ENCODE results near the gene STX3.

STX3 gene

DNA sequence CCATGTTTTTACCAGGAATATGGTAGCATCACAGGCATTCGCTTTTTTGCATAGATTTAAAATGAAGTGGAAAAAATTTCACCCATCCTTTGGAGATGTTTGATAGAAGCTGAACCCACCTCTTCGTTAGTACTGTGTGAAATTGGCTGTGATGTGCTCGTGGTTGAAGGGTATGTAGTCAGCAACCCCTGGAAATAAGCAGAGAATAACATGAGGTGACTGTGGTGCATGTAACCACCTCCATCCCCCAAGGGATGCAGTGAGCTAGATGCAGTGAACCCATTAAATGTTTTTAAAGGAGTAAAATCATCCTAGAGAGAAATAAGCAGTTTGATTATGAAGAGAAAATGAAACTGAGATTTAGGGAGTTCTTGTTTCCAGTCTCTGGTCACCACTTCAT is 74.2 kb downstream of the STX3 start:
- TF ChIP-seq, protein P1, sequence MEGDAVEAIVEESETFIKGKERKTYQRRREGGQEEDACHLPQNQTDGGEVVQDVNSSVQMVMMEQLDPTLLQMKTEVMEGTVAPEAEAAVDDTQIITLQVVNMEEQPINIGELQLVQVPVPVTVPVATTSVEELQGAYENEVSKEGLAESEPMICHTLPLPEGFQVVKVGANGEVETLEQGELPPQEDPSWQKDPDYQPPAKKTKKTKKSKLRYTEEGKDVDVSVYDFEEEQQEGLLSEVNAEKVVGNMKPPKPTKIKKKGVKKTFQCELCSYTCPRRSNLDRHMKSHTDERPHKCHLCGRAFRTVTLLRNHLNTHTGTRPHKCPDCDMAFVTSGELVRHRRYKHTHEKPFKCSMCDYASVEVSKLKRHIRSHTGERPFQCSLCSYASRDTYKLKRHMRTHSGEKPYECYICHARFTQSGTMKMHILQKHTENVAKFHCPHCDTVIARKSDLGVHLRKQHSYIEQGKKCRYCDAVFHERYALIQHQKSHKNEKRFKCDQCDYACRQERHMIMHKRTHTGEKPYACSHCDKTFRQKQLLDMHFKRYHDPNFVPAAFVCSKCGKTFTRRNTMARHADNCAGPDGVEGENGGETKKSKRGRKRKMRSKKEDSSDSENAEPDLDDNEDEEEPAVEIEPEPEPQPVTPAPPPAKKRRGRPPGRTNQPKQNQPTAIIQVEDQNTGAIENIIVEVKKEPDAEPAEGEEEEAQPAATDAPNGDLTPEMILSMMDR (IDR thresholded peaks at IDR 0.05; ENCODE audit: borderline replicate concordance, insufficient read depth, low read depth, low read length) = no peak
- H3K4me3 ChIP-seq (ENCODE audit: low read depth, low read length) = no peak overlapping the region

DNA sequence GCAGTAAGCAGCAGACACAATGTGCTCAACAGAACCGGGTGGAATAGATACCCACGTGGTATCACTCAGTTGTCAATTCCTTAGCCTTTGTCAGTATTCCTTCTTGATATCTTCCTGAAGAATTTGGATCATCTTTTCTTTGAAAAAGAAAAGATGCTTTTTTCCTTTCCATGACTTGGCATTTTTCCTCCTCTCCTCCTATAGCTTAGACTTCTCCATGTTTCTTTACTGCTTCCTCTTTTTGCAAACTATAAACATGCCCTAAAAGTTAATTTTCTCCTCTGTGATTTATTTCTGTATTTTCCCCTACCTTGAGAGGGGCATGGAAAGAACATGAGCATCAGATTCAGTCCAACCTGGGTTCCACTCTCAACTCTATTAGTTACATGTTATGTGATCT is 78.4 kb downstream of the STX3 start:
- no peak overlapping the region for H3K4me3 ChIP-seq (ENCODE audit: low read depth, low read length)
- TF ChIP-seq, protein P1 (IDR thresholded peaks at IDR 0.05; ENCODE audit: borderline replicate concordance, insufficient read depth, low read depth, low read length) = no peak

DNA sequence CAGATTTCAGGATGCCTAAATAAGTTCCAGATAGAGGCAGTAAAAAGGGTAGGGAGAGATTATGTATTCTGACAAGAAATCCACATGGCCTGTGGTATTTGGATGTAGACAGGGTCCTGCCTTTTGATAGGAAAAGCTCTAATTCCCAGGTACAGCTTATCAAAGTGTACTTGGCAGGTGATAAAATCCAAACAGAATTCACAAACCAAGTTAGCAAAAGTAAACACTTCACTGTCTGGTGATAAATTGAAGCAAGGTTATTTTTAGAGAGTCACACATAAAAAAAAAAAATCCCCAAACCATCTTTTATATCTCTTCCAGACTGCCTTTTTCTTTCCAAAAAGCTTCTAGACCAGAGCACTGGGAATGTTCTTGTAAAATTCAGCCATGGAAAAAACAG is 84.4 kb downstream of the STX3 start:
- no peak overlapping the region for H3K4me3 ChIP-seq (ENCODE audit: low read depth, low read length)
- TF ChIP-seq, protein P1 (IDR thresholded peaks at IDR 0.05; ENCODE audit: borderline replicate concordance, insufficient read depth, low read depth, low read length) = no peak

DNA sequence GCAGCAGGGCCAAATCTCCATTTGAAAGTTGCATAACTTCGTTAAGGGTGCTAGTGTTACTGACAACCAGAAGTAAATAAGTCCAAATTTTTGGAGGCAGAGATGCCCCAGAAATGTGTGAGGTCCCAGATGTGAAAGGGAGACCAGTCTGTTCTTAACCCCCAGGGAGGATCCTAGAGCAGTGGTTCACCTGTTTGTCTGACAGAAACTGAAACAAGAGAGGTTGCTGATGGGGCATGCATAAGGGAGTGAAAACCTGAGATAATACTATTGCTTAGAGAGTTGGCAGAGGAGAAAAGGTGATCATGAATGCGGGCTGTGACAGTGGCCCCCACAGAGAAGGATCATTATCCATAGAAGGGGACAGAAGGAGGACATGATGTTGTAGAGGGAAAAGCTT is 86.3 kb downstream of the STX3 start:
- TF ChIP-seq, protein P1 (IDR thresholded peaks at IDR 0.05; ENCODE audit: borderline replicate concordance, insufficient read depth, low read depth, low read length) = no peak
- no peak overlapping the region for H3K4me3 ChIP-seq (ENCODE audit: low read depth, low read length)

DNA sequence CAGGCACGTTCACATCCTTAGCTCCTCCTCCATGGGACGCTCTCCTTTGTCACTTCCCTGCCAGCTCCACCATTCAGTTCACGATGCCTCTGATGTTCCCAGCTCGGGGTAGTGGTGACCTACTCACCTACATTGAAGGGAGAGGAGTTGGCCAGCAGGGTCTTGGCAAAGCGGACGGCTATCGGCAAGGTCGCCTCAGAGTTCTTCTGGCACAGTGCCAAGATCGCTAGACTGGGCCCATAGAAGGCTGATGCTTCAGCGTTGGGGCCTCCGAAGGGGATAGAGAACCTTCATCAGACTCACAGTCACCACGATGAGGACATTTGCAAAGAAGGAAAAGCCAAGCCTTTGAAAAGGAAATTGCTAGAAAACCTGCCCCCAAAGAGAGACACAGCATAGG is 87.1 kb downstream of the STX3 start:
- H3K4me3 ChIP-seq (ENCODE audit: low read depth, low read length) = no peak overlapping the region
- TF ChIP-seq, protein P1 (IDR thresholded peaks at IDR 0.05; ENCODE audit: borderline replicate concordance, insufficient read depth, low read depth, low read length) = no peak

DNA sequence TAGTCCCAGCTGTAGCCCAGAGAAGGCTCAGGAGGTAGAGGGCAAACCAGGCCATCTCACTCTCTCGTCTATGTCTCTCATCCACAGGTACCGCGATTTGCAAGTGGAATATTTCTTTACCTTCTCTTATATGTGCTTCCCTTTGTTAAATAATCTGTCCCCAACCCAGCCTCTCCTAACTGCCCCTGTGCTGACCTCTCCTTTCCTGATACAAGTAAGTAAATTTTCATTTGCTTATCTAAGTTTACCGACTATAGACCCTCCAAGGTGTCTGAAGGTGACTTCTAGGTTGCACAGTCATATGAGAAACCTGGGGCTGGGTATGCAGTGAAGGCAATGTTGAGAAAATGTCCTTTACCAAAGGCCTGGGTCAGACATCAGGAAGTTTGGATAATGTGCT is 90.2 kb downstream of the STX3 start, which contains the start of gene CBLIF:
Gene CBLIF (minus strand): TSS at position 101 of the 400 bp plus-strand sequence. CDS start 46 bp downstream, at position 55.
- TF ChIP-seq, protein P1 (IDR thresholded peaks at IDR 0.05; ENCODE audit: borderline replicate concordance, insufficient read depth, low read depth, low read length) = no peak
- H3K4me3 ChIP-seq (ENCODE audit: low read depth, low read length) = no peak within 1 kb of the TSS

DNA sequence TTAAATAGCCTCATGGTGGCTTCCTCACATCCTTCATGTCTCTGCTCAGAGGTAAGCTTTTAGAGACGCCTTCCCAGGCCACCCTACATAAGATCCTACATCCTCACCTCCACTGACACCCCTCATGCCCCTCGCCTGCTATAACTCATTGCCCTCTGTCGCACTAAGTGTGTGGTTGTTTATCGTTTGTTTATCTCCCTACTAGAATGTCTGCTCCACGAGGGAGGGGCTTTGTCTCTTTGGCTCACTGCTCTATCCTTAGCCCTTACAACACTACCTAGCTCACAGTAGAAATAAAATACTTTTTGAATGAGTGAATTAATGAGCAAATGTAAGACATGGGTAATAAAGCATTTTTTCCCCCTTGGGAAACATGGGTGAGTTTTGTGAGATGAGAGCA is 91.4 kb downstream of the STX3 start:
- TF ChIP-seq, protein P1 (IDR thresholded peaks at IDR 0.05; ENCODE audit: borderline replicate concordance, insufficient read depth, low read depth, low read length) = no peak
- no peak overlapping the region for H3K4me3 ChIP-seq (ENCODE audit: low read depth, low read length)
